Femur (tissue), 1 donor: ENCODE results near the gene ARFGAP3.

Source experiments
- DNase-seq: peaks from one replicate; pipeline ENCODE4 v3.0.0-alpha.2; 2017

ARFGAP3 gene

GRCh38 chr22:42816336-42816735, 40.7 kb downstream of the ARFGAP3 start:
- DNase-seq = no peak

- no peak for DNase-seq
Observed at GRCh38 chr22:42814616-42815015, 42.5 kb downstream of the ARFGAP3 start.

- DNase-seq = no peak
Observed at GRCh38 chr22:42814215-42814614, 42.9 kb downstream of the ARFGAP3 start.

- no peak for DNase-seq
Observed at GRCh38 chr22:42813501-42813900, 43.6 kb downstream of the ARFGAP3 start.

GRCh38 chr22:42811459-42811858, 45.6 kb downstream of the ARFGAP3 start:
- DNase-seq = no peak

GRCh38 chr22:42808521-42808920, 48.6 kb downstream of the ARFGAP3 start:
- no peak for DNase-seq

- DNase-seq = no peak
Observed at GRCh38 chr22:42807185-42807584, 49.9 kb downstream of the ARFGAP3 start.

- no peak for DNase-seq
Observed at GRCh38 chr22:42805998-42806830, 50.9 kb downstream of the ARFGAP3 start.

GRCh38 chr22:42805016-42805997, 51.8 kb downstream of the ARFGAP3 start:
- no peak for DNase-seq

GRCh38 chr22:42803389-42803788, 53.7 kb downstream of the ARFGAP3 start:
- no peak for DNase-seq

- DNase-seq = no peak
Observed at GRCh38 chr22:42801252-42802080, 55.6 kb downstream of the ARFGAP3 start.

- DNase-seq = no peak
Observed at GRCh38 chr22:42800451-42801251, 56.4 kb downstream of the ARFGAP3 start.

GRCh38 chr22:42799461-42800405, 57.3 kb downstream of the ARFGAP3 start:
- no peak for DNase-seq

- DNase-seq = no peak
Observed at GRCh38 chr22:42799061-42799460, 58.0 kb downstream of the ARFGAP3 start.

- DNase-seq = no peak
Observed at GRCh38 chr22:42797011-42797410, 60.1 kb downstream of the ARFGAP3 start.

GRCh38 chr22:42796081-42796480, 61.0 kb downstream of the ARFGAP3 start:
- DNase-seq = no peak

- DNase-seq = no peak
Observed at GRCh38 chr22:42794551-42795510, 62.2 kb downstream of the ARFGAP3 start.

GRCh38 chr22:42793848-42794405, 63.1 kb downstream of the ARFGAP3 start:
- no peak for DNase-seq
